HuH-7.5 (cell line): ENCODE results near the gene TRH.
"Not testable (repeated sequence)": the region's sequence is repeated elsewhere in the genome, so short reads cannot be mapped to it uniquely, and the experiment has no call there.

ENCODE experiments used
- DNase-seq: peaks from one replicate; pipeline ENCODE4 v3.0.0; 2011; ENCODE audit warnings: low spot score

The TRH gene

DNA sequence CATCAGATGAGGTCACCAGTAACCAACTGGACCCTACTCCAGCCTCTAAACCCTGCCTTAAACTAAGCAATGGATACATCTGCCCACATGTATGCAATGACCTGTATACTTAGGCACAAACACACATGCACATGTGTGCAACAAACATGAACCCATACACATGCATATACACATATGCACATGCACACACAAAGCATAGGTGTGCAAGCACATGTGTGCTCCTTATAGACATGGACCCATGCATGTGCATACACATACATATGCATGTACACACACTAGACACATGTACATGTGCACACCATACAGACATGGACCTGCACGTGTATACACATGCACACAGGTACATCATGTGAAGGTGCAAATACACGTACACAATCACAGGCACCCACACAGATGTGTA, 8.6 kb upstream of the TRH start:
- no peak for DNase-seq

DNA sequence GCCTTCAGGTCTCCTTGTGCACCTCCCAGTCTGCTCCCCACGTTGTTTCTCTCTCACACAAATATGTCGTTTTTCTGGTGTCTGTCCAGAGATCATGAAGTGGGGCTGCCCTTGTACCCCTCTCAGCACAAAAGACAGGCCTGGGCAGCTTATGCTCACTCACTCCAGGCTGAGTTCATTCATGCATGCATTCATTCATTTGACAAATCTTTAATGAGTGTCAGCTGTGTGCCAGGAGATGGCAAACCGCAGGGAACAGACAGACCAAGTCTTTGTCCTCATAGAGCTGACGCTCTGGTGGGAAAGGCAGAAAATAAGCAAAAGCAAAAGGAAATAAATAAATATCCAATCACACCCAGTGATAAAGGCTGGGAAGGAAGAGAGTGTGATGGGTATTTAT, 7.6 kb upstream of the TRH start:
- DNase-seq = no peak

DNA sequence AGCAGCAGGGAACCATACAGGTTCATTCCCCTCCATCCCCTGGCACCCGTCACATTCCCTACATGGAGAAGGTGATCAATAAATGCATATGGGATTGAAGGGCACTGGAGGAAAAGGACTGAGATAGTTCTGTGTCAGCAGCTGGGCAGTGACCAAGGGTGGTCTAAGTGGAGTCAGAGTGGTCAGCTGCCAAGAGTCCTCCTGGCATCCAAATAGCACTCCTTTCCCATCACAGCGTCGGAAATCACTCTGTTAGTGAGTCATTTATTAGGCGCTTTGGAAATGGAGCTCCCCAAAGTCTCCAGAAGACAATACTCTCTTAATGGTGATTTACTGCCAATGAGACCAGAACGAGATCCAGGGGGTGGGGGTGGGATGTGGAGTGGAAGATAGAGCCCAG, 6.8 kb upstream of the TRH start:
- DNase-seq = no peak

DNA sequence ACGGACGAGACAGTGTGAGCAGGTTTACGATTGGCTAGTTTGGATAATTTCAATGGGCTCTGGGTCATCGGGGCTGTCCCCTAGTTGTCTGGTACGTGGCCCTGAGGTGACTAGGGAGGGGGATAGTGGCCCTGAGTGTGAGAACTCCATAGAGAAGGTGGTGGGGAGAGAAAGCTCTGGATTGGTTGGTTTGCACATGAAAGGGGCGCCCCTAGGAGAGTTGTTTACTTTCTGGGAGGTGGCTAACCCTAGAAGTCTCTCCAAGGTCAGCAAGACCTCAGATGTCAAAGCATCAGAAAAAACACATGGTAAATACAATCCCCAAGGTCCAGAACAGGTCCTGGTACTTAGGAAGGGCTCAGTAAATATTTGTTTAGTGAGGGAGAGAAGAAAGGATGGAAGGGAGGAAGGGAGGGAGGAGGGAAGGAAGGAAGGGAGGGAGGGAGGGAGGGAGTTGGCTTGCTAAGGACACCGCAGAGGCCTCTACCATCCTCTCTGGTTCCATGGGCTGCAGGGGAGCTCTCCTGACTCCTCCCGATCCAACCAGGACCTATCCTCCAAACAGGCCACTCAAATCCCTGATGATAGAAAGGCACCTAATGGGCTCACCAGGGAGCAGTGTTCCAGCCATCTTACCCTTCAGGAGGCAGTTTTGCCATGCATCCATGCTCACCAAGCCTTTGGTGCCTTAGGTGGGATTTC, 3.0 kb upstream of the TRH start:
- peak; percentile 52 for DNase-seq

DNA sequence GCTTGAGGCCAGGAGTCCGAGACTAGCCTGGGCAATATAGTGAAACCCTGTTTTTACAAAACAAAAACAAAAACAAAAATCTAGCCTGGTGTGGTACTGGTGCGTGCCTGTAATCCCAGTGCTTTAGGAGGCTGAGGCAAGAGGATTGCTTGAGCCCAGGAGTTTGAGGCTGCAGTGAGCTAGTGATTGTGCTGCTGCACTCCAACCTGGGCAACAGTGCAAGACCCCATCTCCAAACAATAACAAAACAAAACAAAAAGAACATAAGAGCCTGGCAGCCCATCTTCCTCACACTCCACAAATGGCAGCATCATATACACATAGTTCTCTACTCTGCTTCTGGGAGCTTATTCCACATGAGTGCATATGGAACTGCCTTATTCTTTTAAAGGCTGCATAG, 2.2 kb upstream of the TRH start:
- no peak for DNase-seq

DNA sequence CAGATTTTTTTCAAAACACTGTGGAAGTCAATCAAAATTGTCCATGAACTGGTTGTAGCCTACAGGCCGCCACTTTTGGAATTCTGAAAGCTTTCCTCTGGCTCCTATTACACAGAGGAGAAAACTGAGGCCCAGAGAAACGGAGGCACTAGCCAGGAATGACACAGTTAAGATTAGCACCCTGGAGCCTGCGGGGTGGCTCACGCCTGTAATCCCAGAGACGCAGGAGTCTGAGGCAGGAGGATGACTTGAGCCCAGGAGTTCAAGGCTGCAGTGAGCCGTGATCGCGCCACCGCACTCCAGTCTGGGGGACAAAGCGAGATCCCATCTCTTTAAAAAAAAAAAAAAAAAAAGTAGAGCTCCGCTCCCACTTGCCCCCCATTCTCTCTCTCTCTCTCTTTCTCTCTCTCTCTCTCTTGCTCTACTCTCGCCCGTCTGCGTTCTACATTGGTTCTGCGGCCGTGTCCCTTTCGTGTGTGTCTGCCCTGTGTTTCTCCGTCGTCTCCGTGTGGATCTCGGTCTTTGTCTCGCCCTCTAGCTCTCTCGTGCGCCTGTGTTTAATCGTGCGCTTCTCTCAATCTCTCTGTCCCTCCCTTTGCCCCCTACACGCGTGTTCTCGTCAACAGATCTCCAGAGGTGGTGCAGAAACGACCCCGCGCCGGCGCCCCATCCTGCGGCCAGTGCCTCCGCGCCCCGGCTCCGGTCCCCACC, 512 bp upstream of the TRH start:
- no peak for DNase-seq

DNA sequence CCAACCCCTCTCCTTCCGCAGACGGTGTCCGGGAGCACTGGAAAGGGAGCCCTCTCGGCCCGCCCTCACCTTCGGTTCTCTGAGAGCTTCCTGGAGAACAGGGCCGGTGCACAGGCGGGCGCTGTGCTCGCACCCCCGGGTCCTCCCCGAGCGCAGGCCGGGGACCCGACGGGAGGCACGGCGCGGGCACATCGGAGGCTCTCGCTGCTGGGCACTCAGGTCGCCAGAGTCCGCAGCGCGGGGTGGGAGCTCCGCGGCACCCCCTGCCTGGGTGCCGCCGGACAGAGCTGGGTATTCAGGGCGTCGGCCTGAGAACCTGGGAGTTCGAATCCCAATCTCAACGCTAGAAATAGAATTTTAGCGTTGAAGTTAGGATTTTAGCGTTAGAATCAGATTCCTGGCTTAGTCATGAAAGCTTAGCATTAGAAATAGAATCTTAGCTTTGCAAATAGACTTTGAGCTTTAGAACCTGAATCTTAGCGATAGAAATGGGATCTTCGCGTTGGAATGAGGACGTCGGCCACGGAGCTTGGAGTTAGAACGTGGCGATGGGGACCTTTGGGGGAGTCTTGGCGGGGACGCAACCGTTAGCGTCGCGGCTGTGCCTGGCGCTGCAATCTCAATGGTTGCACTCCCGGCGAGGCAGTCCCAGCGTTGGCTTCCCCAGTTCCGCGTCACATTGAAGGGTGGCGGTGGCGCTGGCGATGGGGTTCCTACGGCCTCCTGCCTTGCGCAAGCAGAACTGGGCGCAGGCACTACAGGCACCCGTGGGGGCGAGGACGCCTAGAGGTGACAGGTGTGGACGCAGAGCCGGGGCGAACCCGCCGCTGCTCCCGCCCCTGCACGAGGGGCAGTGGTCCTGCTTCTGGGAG, 549 bp downstream of the TRH start:
- DNase-seq = no peak

DNA sequence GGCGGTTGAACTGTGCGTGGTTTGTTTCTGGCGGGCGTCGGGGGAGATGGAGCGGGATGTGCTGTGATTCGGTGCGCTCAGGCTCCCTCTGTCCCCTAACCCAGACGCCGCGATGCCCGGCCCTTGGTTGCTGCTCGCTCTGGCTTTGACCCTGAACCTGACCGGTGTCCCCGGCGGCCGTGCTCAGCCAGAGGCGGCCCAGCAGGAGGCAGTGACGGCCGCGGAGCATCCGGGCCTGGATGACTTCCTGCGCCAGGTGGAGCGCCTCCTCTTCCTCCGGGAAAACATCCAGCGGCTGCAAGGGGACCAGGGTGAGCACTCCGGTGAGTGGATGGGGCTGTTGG, 1.2 kb downstream of the TRH start:
- peak; percentile 26 for DNase-seq

DNA sequence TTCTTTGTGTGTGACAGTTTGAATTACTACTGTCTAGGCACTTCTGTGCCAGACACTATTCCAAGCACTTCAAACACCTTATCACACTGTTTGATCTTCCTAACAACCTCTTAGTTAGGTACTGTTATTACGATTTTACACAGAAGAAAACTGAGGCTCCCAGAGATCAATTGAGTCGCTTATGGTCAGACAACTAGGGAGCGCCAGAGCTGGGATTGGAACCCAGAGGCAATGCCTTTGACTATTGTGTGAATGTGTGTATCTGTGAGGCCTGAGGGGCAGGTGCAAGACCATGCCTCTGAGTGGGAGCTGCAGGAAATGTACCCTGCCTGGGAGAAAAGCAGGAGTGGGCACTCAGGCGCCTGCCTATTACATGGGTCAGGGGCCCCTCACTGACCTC, 1.8 kb downstream of the TRH start:
- no peak for DNase-seq

DNA sequence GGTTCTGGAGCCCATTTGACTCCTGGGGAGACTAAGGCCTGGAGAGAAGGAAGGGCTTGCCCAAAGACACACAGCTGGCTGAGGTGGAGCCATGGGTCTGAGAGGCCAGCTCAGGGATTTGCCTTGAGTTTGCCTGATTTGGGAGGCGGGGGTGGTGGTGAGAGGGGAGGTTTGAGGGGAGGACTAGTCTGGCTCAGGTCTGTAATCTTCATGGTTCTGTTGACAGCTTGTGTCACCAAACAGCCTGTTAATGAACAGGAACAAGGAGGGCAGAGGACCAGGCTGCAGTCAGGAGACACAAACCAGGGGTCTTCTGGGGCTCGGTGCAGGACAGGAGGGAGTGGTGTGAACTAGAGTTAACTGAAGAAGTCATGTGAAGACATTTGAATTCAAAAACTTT, 3.6 kb downstream of the TRH start:
- no peak for DNase-seq

DNA sequence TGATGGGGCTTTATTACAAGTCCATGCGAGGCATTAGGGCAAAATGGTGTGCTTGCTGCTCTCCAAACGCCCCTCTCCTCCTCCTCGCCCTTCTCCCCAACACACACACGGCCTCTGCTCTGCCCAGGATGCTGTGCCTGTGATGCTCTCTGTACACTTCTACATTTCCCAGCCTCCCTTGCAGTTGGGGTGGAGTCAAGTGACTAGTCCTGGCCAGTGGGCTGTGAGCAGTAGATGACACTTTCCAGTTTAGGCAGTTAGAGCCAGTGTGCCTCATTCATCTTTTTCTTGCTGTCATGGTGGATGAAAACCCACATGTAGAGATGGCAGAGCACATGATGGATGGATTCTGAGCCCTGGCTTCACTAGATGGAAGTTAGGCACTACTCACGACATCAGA, 5.4 kb downstream of the TRH start:
- no peak for DNase-seq

DNA sequence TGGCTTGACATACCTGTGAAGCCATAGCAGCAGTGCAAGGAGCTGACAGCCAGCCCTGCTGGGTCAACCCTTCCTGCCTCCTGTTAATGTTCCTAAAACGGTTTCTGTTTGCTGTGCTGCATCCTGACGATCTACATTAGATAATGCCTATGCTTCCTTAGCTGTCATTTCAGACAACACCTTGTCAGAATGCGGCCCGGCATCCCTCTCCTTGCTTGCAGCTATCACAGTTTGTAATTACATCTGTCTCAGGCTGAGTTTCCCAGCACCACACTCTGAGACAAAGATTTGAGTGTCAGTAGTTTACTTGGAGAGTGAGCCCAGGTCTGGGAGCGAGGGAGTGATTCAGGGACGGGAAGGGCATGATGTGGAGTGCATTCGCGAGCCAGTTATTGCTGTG, 9.0 kb downstream of the TRH start:
- DNase-seq = no peak

DNA sequence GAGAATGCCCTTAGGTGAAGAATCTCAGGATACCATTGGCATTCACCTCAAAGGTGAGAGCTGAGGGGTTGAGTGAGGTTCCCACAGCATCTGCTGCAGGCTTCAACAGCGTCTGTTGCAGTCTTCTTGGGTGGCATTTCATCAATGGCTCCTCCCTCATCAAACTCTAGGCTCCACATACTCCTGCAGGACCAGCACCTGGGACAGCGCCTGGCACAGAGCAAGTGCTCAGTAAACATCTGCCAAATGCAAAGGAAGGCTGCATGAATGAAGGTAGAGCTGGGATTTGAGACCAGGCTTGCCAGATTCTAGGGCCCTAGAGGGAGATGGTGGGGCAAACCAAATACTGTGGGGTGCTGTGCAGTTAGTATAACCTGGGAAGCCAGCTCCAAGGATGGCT, 9.6 kb downstream of the TRH start:
- DNase-seq = no peak

DNA sequence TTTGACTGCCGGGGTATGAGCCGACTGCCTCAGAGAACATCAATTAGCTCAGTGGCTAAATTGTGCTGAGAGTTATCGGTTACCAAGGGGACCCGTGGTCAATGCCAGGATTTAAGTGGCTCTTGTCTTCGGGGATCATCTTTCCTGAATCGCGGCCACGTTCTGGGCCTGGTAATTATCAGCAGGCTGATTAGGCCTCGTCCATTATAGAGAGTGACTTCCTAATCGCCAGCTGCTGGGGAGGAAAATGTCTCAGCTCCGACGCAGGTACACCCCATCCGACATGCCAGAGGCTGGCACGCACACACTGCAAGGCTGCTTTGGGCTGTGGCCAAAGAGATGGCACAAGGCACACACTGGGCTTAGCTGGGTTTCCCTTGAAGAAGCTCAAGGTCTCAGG, 10.6 kb downstream of the TRH start:
- DNase-seq = no peak

DNA sequence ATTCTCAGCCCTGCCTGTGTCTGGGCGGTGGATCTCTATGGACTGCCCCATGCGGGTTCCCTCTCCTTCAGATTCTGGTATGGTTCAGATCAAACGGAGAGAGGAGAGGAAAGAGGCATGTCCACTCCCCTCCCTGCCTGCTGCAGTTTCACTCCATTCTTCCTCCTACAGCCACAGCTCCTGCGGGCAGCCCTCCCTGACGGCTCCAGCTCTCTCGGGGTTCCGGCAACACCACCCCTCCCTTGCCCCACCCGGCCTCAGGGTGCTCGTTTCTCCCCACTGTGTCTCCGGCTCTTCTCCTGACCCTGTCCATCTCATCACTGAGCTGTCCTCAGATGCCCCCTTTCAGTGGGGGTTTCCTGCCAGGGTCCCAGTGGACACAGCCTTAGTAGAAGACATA, 13.9 kb downstream of the TRH start:
- DNase-seq = no peak

DNA sequence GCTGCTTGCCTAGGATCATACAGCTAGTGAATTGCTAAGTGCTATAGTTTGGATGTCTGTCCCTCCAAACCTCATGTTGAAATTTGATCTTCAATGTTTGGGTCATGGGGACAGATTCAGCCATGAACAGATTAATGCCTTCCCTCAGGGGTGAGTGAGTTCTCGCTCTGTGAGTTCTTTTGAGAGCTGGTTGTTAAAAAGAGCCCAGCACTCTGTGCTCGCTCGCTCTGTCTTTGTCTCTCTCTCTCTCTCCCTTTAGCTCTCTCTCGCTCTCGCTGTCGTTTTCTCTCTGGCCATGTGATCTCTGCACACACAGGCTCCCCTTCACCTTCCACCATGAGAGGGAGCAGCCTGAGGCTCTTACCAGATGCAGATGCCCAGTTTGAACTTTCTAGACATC, 14.9 kb downstream of the TRH start:
- no peak for DNase-seq

DNA sequence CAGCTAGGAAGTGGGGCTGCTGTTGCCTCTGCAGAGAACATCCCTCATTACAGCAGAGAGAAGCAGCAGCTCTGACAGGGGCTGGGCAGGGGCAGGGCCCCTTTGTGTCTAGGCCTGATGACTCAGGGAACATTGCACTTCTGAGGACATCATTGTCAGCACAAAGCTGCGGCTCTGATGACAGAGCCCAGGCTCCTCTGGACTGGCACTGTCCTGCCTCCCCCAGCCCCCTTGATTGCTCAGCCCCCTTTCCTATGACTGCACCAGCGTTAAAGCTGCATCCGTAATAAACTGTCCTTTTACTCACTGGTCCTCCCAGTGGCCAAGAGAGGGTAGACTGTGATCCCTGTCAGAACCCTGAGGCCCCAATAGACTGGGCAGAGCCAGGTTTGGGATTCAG, 18.3 kb downstream of the TRH start:
- peak; percentile 62 for DNase-seq

DNA sequence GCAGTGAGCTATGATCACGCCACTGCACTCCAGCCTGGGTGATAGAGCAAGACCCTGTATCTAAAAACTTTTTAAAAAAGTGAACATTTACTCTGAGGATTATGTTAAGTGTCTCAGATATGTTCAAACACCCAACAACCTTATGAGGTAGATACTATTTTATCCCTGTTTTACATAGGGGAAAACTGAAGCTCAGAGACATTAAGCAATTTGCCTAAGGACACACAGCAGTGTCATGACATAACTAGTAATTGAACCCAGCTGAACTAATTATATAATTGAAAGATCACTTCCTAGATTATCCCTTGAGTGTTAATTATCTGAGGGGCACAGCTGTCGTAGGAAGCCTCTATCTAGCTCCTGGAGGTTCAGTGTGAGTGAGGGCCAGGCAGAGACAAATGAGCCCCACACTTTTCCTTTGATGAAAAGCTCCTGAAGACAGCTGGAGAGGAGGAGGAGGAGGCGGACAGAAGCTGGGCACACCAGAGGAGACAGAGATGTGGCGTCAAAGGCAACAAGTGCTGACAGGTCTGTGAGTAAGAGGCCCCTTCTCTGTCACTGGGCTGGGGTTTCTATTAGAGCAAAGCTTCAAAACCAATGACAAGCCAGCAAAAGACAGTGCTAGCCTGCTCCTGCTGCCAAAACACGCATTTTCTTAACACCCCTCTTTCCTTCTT, 20.5 kb downstream of the TRH start:
- DNase-seq = no peak

DNA sequence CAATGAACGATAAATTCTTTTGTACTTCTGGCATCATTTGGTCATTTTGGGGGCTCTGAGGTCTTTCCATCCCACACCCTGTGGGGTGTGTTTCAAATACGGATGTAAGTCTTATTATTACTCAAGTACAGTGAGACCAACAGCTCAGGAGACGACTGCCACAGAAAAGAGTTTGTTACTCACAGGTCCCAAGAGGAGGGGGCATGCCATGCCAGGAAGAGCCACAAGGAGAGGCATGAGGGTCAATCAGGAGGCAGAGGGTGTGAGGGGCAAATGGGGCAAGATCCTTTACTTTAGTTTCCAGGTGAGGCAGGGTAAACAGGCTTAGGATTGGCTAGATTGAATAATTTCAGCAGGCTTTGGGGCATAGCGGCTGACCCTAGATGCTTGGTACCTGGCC, 21.6 kb downstream of the TRH start:
- DNase-seq = no peak

DNA sequence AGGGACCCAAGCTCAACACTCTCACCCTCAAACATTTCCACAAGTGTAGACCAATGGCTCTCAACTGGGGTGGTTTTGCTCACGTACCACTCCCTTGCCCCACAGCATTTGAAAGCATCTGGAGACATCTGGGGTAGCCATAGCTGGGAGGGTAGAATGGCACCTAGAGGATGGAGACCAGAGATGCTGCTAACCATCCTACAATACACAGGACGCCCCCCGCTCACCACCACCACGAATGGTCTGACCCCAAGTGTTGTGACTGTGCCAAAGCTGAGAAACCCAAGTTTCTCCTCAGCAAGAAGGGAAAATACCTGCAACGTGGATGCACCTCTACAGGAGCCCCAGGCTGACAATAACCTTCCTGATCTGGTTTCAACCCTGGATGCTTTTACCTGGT, 24.7 kb downstream of the TRH start:
- not testable (repeated sequence) for DNase-seq

DNA sequence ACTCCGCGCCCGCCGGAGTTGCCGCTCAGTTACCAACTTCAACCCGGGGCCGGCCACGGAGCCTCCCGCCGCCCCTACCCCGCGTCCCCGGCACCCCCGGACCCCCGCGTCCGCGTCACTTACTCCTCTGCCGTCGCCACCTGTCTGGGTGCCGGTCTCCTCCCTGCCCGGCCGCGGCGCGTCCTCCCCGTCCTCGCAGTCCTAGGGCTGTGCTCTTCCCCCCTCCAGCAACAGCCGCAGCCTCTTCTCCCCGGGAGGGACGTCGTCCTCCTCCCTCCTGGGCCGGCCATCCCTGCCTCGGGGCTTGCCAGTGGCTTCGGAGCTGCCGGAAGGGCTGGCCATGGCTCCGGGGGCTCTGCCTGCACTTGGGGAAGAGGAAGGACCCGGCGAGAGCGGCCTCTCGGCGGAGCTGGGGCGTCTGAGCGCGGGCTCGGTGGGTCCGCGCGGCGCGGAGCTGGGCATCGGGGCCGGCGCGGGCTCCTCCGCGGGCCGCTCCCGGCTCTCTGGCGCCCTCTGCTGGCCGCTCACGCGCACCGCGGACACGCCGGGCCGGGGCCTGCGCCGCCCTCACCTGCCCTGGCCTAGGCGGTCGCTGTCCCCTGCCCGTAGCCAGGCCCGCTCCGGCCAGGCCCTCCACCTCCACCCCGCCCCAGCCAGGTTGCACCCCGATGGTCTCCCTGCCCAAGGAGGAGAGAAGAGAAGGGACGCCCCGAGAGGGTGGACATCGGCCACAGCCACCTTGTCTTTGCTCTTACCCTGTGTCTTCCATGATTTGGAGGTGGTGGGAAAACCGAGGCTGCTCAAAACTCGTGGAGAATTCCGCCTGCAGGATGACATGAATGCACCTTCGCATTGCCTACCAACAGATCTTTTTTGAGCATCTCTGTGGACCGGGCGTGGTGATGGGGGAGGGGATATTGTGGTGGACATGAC, 28.4 kb downstream of the TRH start:
- peak; percentile 49 for DNase-seq

DNA sequence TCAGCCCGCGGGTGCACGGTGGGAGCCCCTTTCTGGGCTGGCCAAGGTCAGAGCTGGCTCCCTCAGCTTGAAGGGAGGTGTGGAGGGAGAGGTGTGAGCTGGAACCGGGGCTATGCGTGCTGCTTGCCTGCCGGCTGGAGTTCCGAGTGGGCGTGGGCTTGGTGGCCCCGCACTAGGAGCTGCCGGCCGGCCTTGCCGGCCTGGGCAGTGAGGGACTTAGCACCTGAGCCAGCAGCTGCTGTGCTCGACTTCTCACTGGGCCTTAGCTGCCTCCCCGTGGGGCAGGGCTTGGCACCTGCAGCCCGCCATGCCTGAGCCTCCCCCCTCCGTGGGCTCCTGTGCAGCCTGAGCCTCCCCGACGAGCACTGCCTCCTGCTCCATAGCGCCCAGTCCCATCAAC, 36.0 kb downstream of the TRH start:
- no peak for DNase-seq
